ENCODE data around the gene NELFB. TPM values are rescaled to one million over a fixed set of nuclear protein-coding genes. Genes with fewer than 3 reads are reported as not detected.

NELFB gene
- total and polyA plus RNA-seq, 9 of the 15 experiments (the other 6 are each of a cell fraction or from before 2014, with no cell fraction given): 0.24 to 84.0 (median 29.7) TPM

DNA sequence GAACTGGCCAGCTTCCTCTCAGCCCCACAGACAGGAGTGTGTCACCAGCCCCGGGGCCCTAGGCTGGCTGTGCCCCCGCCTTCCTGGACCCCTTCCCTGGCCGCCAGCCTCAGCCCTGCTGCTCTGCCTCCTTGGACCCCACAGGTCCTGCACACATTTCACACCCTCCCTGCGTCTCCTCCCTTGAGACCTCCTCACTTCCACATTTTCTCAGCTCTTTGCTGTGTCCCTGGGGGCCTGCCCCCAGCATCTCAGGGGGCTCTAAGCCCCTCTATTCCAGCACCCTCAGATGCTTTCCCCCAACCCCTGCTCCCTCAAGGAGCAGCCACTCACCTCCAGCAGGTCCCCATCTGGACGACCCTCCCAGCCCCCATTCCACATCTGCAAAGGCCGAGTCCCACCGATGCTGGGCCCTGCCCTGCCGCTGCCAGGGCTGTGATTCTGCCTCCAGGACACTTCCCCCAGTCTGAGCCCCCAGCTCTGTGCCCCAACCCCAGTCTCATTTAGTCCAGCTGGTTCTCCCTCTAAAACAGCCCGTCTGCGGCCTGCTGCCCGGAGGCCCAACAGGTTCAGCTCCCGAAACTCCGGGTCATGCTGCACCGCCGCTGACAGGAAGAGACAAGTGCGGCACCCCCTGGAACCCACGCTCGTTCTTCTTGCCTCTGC lies 20.2 kb upstream of the NELFB start (continued):
- TF ChIP-seq, protein P1, sequence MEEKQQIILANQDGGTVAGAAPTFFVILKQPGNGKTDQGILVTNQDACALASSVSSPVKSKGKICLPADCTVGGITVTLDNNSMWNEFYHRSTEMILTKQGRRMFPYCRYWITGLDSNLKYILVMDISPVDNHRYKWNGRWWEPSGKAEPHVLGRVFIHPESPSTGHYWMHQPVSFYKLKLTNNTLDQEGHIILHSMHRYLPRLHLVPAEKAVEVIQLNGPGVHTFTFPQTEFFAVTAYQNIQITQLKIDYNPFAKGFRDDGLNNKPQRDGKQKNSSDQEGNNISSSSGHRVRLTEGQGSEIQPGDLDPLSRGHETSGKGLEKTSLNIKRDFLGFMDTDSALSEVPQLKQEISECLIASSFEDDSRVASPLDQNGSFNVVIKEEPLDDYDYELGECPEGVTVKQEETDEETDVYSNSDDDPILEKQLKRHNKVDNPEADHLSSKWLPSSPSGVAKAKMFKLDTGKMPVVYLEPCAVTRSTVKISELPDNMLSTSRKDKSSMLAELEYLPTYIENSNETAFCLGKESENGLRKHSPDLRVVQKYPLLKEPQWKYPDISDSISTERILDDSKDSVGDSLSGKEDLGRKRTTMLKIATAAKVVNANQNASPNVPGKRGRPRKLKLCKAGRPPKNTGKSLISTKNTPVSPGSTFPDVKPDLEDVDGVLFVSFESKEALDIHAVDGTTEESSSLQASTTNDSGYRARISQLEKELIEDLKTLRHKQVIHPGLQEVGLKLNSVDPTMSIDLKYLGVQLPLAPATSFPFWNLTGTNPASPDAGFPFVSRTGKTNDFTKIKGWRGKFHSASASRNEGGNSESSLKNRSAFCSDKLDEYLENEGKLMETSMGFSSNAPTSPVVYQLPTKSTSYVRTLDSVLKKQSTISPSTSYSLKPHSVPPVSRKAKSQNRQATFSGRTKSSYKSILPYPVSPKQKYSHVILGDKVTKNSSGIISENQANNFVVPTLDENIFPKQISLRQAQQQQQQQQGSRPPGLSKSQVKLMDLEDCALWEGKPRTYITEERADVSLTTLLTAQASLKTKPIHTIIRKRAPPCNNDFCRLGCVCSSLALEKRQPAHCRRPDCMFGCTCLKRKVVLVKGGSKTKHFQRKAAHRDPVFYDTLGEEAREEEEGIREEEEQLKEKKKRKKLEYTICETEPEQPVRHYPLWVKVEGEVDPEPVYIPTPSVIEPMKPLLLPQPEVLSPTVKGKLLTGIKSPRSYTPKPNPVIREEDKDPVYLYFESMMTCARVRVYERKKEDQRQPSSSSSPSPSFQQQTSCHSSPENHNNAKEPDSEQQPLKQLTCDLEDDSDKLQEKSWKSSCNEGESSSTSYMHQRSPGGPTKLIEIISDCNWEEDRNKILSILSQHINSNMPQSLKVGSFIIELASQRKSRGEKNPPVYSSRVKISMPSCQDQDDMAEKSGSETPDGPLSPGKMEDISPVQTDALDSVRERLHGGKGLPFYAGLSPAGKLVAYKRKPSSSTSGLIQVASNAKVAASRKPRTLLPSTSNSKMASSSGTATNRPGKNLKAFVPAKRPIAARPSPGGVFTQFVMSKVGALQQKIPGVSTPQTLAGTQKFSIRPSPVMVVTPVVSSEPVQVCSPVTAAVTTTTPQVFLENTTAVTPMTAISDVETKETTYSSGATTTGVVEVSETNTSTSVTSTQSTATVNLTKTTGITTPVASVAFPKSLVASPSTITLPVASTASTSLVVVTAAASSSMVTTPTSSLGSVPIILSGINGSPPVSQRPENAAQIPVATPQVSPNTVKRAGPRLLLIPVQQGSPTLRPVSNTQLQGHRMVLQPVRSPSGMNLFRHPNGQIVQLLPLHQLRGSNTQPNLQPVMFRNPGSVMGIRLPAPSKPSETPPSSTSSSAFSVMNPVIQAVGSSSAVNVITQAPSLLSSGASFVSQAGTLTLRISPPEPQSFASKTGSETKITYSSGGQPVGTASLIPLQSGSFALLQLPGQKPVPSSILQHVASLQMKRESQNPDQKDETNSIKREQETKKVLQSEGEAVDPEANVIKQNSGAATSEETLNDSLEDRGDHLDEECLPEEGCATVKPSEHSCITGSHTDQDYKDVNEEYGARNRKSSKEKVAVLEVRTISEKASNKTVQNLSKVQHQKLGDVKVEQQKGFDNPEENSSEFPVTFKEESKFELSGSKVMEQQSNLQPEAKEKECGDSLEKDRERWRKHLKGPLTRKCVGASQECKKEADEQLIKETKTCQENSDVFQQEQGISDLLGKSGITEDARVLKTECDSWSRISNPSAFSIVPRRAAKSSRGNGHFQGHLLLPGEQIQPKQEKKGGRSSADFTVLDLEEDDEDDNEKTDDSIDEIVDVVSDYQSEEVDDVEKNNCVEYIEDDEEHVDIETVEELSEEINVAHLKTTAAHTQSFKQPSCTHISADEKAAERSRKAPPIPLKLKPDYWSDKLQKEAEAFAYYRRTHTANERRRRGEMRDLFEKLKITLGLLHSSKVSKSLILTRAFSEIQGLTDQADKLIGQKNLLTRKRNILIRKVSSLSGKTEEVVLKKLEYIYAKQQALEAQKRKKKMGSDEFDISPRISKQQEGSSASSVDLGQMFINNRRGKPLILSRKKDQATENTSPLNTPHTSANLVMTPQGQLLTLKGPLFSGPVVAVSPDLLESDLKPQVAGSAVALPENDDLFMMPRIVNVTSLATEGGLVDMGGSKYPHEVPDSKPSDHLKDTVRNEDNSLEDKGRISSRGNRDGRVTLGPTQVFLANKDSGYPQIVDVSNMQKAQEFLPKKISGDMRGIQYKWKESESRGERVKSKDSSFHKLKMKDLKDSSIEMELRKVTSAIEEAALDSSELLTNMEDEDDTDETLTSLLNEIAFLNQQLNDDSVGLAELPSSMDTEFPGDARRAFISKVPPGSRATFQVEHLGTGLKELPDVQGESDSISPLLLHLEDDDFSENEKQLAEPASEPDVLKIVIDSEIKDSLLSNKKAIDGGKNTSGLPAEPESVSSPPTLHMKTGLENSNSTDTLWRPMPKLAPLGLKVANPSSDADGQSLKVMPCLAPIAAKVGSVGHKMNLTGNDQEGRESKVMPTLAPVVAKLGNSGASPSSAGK (IDR thresholded peaks at IDR 0.05): no peak
- TF ChIP-seq, protein P2, sequence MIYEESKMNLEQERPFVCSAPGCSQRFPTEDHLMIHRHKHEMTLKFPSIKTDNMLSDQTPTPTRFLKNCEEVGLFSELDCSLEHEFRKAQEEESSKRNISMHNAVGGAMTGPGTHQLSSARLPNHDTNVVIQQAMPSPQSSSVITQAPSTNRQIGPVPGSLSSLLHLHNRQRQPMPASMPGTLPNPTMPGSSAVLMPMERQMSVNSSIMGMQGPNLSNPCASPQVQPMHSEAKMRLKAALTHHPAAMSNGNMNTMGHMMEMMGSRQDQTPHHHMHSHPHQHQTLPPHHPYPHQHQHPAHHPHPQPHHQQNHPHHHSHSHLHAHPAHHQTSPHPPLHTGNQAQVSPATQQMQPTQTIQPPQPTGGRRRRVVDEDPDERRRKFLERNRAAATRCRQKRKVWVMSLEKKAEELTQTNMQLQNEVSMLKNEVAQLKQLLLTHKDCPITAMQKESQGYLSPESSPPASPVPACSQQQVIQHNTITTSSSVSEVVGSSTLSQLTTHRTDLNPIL (CRISPR knock-in tag; IDR thresholded peaks at IDR 0.05): no peak
- TF ChIP-seq TEAD4 (IDR thresholded peaks at IDR 0.05; ENCODE audit: low read length) (no peak), TEAD4 (CRISPR knock-in tag; IDR thresholded peaks at IDR 0.05; ENCODE audit: borderline replicate concordance) (no peak), HEY1 (CRISPR knock-in tag; IDR thresholded peaks at IDR 0.05; ENCODE audit: borderline replicate concordance) (no peak), TCF7L2 (IDR thresholded peaks at IDR 0.05; ENCODE audit: low read depth, low read length) (no peak), ZNF444 (CRISPR knock-in tag; IDR thresholded peaks at IDR 0.05) (no peak)
- TF ChIP-seq, protein P3, sequence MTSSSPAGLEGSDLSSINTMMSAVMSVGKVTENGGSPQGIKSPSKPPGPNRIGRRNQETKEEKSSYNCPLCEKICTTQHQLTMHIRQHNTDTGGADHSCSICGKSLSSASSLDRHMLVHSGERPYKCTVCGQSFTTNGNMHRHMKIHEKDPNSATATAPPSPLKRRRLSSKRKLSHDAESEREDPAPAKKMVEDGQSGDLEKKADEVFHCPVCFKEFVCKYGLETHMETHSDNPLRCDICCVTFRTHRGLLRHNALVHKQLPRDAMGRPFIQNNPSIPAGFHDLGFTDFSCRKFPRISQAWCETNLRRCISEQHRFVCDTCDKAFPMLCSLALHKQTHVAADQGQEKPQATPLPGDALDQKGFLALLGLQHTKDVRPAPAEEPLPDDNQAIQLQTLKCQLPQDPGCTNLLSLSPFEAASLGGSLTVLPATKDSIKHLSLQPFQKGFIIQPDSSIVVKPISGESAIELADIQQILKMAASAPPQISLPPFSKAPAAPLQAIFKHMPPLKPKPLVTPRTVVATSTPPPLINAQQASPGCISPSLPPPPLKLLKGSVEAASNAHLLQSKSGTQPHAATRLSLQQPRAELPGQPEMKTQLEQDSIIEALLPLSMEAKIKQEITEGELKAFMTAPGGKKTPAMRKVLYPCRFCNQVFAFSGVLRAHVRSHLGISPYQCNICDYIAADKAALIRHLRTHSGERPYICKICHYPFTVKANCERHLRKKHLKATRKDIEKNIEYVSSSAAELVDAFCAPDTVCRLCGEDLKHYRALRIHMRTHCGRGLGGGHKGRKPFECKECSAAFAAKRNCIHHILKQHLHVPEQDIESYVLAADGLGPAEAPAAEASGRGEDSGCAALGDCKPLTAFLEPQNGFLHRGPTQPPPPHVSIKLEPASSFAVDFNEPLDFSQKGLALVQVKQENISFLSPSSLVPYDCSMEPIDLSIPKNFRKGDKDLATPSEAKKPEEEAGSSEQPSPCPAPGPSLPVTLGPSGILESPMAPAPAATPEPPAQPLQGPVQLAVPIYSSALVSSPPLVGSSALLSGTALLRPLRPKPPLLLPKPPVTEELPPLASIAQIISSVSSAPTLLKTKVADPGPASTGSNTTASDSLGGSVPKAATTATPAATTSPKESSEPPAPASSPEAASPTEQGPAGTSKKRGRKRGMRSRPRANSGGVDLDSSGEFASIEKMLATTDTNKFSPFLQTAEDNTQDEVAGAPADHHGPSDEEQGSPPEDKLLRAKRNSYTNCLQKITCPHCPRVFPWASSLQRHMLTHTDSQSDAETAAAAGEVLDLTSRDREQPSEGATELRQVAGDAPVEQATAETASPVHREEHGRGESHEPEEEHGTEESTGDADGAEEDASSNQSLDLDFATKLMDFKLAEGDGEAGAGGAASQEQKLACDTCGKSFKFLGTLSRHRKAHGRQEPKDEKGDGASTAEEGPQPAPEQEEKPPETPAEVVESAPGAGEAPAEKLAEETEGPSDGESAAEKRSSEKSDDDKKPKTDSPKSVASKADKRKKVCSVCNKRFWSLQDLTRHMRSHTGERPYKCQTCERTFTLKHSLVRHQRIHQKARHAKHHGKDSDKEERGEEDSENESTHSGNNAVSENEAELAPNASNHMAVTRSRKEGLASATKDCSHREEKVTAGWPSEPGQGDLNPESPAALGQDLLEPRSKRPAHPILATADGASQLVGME (CRISPR knock-in tag; IDR thresholded peaks at IDR 0.05): no peak
